ENCODE data around the gene DPYD.

Gene DPYD

DNA sequence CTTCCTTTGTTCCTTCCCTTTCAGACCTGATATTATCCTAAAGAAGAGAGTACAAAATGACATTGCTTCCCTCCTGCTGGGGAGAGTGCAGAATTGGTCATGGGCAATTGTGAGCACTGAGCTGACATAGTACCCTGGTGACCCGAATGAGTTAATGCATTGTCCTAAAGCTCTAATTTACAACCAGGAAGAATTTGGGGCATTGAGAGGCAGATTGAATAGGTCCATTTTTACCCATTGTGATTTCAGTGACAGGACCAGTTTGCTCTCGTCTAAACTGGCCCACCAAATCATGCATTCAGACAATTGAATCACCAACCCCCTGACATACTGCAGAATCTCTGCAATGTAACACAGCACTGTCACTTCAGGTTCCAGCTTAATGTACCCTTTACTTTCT is 497.4 kb downstream of the DPYD start:
- no peaks in the 10 kb centered on the region for H3K36me3 ChIP-seq (ENCODE audit: low read length)
- H2AFZ ChIP-seq (ENCODE audit: low read depth, low read length, severe bottlenecking), result no peak overlapping the region
- H3K4me3 ChIP-seq (ENCODE audit: insufficient read depth, low read length, poor library complexity, severe bottlenecking), result no peak overlapping the region
- TF ChIP-seq EZH2phosphoT487 (conservative IDR thresholded peaks at IDR 0.05; ENCODE audit: low read length) (no peak), CTCF (IDR thresholded peaks at IDR 0.05; ENCODE audit: insufficient read depth, low read length, poor library complexity, severe bottlenecking) (no peak)
- H3K9me2 ChIP-seq (replicated peaks; ENCODE audit: insufficient read depth, low read length), result no peaks in the 10 kb centered on the region
- no peaks in the 10 kb centered on the region for H3K27me3 ChIP-seq (ENCODE audit: low read length)
- H3F3A ChIP-seq (ENCODE audit: insufficient read depth), result no peaks in the 10 kb centered on the region
- H4K20me1 ChIP-seq (ENCODE audit: low read depth, low read length), result no peaks in the 10 kb centered on the region
- H3K79me2 ChIP-seq (ENCODE audit: insufficient read depth, low read length), result no peaks in the 10 kb centered on the region
- no peak overlapping the region for H3K4me2 ChIP-seq (ENCODE audit: low read depth, low read length, poor library complexity, severe bottlenecking)
- no peaks in the 10 kb centered on the region for H3K9me3 ChIP-seq (ENCODE audit: insufficient read depth, low read length)
- H3K27ac ChIP-seq (ENCODE audit: low read depth, low read length), result no peak overlapping the region
- no peak overlapping the region for H3K9ac ChIP-seq (ENCODE audit: low read length)

- Histone ChIP-seq H2AFZ (ENCODE audit: low read depth, low read length, severe bottlenecking) (no peak overlapping the region), H3K36me3 (ENCODE audit: low read length) (no peaks in the 10 kb centered on the region), H3K4me3 (ENCODE audit: insufficient read depth, low read length, poor library complexity, severe bottlenecking) (no peak overlapping the region), H4K20me1 (ENCODE audit: low read depth, low read length) (no peaks in the 10 kb centered on the region), H3K79me2 (ENCODE audit: insufficient read depth, low read length) (no peaks in the 10 kb centered on the region), H3K27ac (ENCODE audit: low read depth, low read length) (no peak overlapping the region), H3F3A (ENCODE audit: insufficient read depth) (no peaks in the 10 kb centered on the region), H3K27me3 (ENCODE audit: low read length) (no peaks in the 10 kb centered on the region), H3K9ac (ENCODE audit: low read length) (no peak overlapping the region), H3K4me2 (ENCODE audit: low read depth, low read length, poor library complexity, severe bottlenecking) (no peak overlapping the region), H3K9me2 (replicated peaks; ENCODE audit: insufficient read depth, low read length) (no peaks in the 10 kb centered on the region; the same call in 1 of the 2 replicates), H3K9me3 (ENCODE audit: insufficient read depth, low read length) (no peaks in the 10 kb centered on the region)
- TF ChIP-seq EZH2phosphoT487 (conservative IDR thresholded peaks at IDR 0.05; ENCODE audit: low read length), result no peak
- no peak for TF ChIP-seq CTCF (IDR thresholded peaks at IDR 0.05; ENCODE audit: insufficient read depth, low read length, poor library complexity, severe bottlenecking)
Observed at GRCh38 chr1:97417661-97418060, 503.2 kb downstream of the DPYD start.

- H3K27me3 ChIP-seq (ENCODE audit: low read length), result no peaks in the 10 kb centered on the region
- no peak overlapping the region for H3K27ac ChIP-seq (ENCODE audit: low read depth, low read length)
- H3K36me3 ChIP-seq (ENCODE audit: low read length), result no peaks in the 10 kb centered on the region
- H2AFZ ChIP-seq (ENCODE audit: low read depth, low read length, severe bottlenecking), result no peak overlapping the region
- H3K9me2 ChIP-seq (replicated peaks; ENCODE audit: insufficient read depth, low read length), result no peaks in the 10 kb centered on the region; the same call in 1 of the 2 replicates
- no peaks in the 10 kb centered on the region for H4K20me1 ChIP-seq (ENCODE audit: low read depth, low read length)
- H3F3A ChIP-seq (ENCODE audit: insufficient read depth), result no peaks in the 10 kb centered on the region
- TF ChIP-seq EZH2phosphoT487 (conservative IDR thresholded peaks at IDR 0.05; ENCODE audit: low read length), result no peak
- no peak for TF ChIP-seq CTCF (IDR thresholded peaks at IDR 0.05; ENCODE audit: insufficient read depth, low read length, poor library complexity, severe bottlenecking)
- no peaks in the 10 kb centered on the region for H3K9me3 ChIP-seq (ENCODE audit: insufficient read depth, low read length)
- H3K4me2 ChIP-seq (ENCODE audit: low read depth, low read length, poor library complexity, severe bottlenecking), result no peak overlapping the region
- H3K9ac ChIP-seq (ENCODE audit: low read length), result no peak overlapping the region
- no peak overlapping the region for H3K4me3 ChIP-seq (ENCODE audit: insufficient read depth, low read length, poor library complexity, severe bottlenecking)
- H3K79me2 ChIP-seq (ENCODE audit: insufficient read depth, low read length), result no peaks in the 10 kb centered on the region
Observed at GRCh38 chr1:97414682-97415312, 506.0 kb downstream of the DPYD start.

All from SU-DHL-6 (cell line).